Measurements from ENCODE around the gene DHRSX. TPM values are rescaled to one million over a fixed set of nuclear protein-coding genes. Genes with fewer than 3 reads are reported as not detected.

DHRSX gene
- total RNA-seq, 1 donor from 2014 or later = 30.4 TPM

- no peaks in the 10 kb centered on the region for H3K27me3 Mint-ChIP-seq (ENCODE audit: low read depth, unreplicated experiment)
- Histone ChIP-seq H3K27ac (ENCODE audit: low read depth, low read length) (no peak overlapping the region), H3K4me2 (ENCODE audit: low read length) (peak overlapping the region; percentile 23), H3K4me3 (ENCODE audit: insufficient read depth, low read depth, low read length) (no peak overlapping the region), H3K4me1 (ENCODE audit: insufficient read depth, low read length) (peaks cover 22% of the 10 kb centered on the region), H3K9me3 (ENCODE audit: insufficient read depth, low read depth, low read length) (no peaks in the 10 kb centered on the region), H3K9ac (ENCODE audit: low read length) (no peak overlapping the region), H2AFZ (ENCODE audit: low read depth, low read length) (no peak overlapping the region), H3K79me2 (ENCODE audit: insufficient read depth, low read length) (no peaks in the 10 kb centered on the region), H3K36me3 (ENCODE audit: insufficient read depth, low read length) (no peaks in the 10 kb centered on the region), H4K20me1 (ENCODE audit: insufficient read depth, low read length) (no peaks in the 10 kb centered on the region), H3K27me3 (ENCODE audit: insufficient read depth, low read length) (no peaks in the 10 kb centered on the region)
- TF ChIP-seq CTCF (IDR thresholded peaks at IDR 0.05; ENCODE audit: insufficient read depth, low read depth, low read length) (no peak), EZH2 (IDR thresholded peaks at IDR 0.05; ENCODE audit: insufficient read depth, low read length) (no peak)
- H3K27ac Mint-ChIP-seq (ENCODE audit: unreplicated experiment) = no peak overlapping the region
- H3K36me3 Mint-ChIP-seq (ENCODE audit: low read depth, unreplicated experiment) = peaks cover 44% of the 10 kb centered on the region
- H3K4me3 Mint-ChIP-seq (ENCODE audit: unreplicated experiment) = no peak overlapping the region
- peaks cover 14% of the 10 kb centered on the region for H3K4me1 Mint-ChIP-seq (ENCODE audit: low read depth, unreplicated experiment)
- peaks cover 25% of the 10 kb centered on the region for H3K9me3 Mint-ChIP-seq (ENCODE audit: unreplicated experiment)
- FAIRE-seq = no peak
- DNase-seq (ENCODE audit: low read depth) = no peak
Measured at GRCh38 chrX:2340991-2341390, 159.8 kb downstream of the DHRSX start.

- H3K4me2 ChIP-seq (ENCODE audit: low read length) = no peak overlapping the region
- no peaks in the 10 kb centered on the region for H3K27me3 Mint-ChIP-seq (ENCODE audit: low read depth, unreplicated experiment)
- no peak overlapping the region for H3K27ac Mint-ChIP-seq (ENCODE audit: unreplicated experiment)
- H3K79me2 ChIP-seq (ENCODE audit: insufficient read depth, low read length) = no peaks in the 10 kb centered on the region
- H4K20me1 ChIP-seq (ENCODE audit: insufficient read depth, low read length) = no peaks in the 10 kb centered on the region
- no peak overlapping the region for H3K9ac ChIP-seq (ENCODE audit: low read length)
- H3K36me3 Mint-ChIP-seq (ENCODE audit: low read depth, unreplicated experiment) = peaks cover 41% of the 10 kb centered on the region
- no peak for FAIRE-seq
- H2AFZ ChIP-seq (ENCODE audit: low read depth, low read length) = no peak overlapping the region
- H3K4me3 Mint-ChIP-seq (ENCODE audit: unreplicated experiment) = no peak overlapping the region
- no peaks in the 10 kb centered on the region for H3K9me3 ChIP-seq (ENCODE audit: insufficient read depth, low read depth, low read length)
- no peaks in the 10 kb centered on the region for H3K27me3 ChIP-seq (ENCODE audit: insufficient read depth, low read length)
- TF ChIP-seq EZH2 (IDR thresholded peaks at IDR 0.05; ENCODE audit: insufficient read depth, low read length) (no peak), CTCF (IDR thresholded peaks at IDR 0.05; ENCODE audit: insufficient read depth, low read depth, low read length) (no peak)
- H3K9me3 Mint-ChIP-seq (ENCODE audit: unreplicated experiment) = peaks cover 26% of the 10 kb centered on the region
- peaks cover 3% of the 10 kb centered on the region for H3K4me1 Mint-ChIP-seq (ENCODE audit: low read depth, unreplicated experiment)
- no peak overlapping the region for H3K4me3 ChIP-seq (ENCODE audit: insufficient read depth, low read depth, low read length)
- H3K4me1 ChIP-seq (ENCODE audit: insufficient read depth, low read length) = peaks cover 6% of the 10 kb centered on the region
- DNase-seq (ENCODE audit: low read depth) = no peak
- no peaks in the 10 kb centered on the region for H3K36me3 ChIP-seq (ENCODE audit: insufficient read depth, low read length)
- H3K27ac ChIP-seq (ENCODE audit: low read depth, low read length) = no peak overlapping the region
Measured at GRCh38 chrX:2336181-2336580, 164.6 kb downstream of the DHRSX start.

- no peak overlapping the region for H3K27ac Mint-ChIP-seq (ENCODE audit: unreplicated experiment)
- no peaks in the 10 kb centered on the region for H4K20me1 ChIP-seq (ENCODE audit: insufficient read depth, low read length)
- no peaks in the 10 kb centered on the region for H3K9me3 ChIP-seq (ENCODE audit: insufficient read depth, low read depth, low read length)
- no peaks in the 10 kb centered on the region for H3K36me3 ChIP-seq (ENCODE audit: insufficient read depth, low read length)
- no peak overlapping the region for H3K9ac ChIP-seq (ENCODE audit: low read length)
- H3K27ac ChIP-seq (ENCODE audit: low read depth, low read length) = no peak overlapping the region
- H3K79me2 ChIP-seq (ENCODE audit: insufficient read depth, low read length) = no peaks in the 10 kb centered on the region
- no peak overlapping the region for H3K4me2 ChIP-seq (ENCODE audit: low read length)
- no peaks in the 10 kb centered on the region for H3K4me1 ChIP-seq (ENCODE audit: insufficient read depth, low read length)
- H3K9me3 Mint-ChIP-seq (ENCODE audit: unreplicated experiment) = peaks cover 17% of the 10 kb centered on the region
- no peak overlapping the region for H2AFZ ChIP-seq (ENCODE audit: low read depth, low read length)
- no peak overlapping the region for H3K4me3 ChIP-seq (ENCODE audit: insufficient read depth, low read depth, low read length)
- FAIRE-seq (no peak), DNase-seq (ENCODE audit: low read depth) (no peak)
- H3K27me3 ChIP-seq (ENCODE audit: insufficient read depth, low read length) = no peaks in the 10 kb centered on the region
- no peaks in the 10 kb centered on the region for H3K4me1 Mint-ChIP-seq (ENCODE audit: low read depth, unreplicated experiment)
- H3K27me3 Mint-ChIP-seq (ENCODE audit: low read depth, unreplicated experiment) = no peaks in the 10 kb centered on the region
- TF ChIP-seq CTCF (IDR thresholded peaks at IDR 0.05; ENCODE audit: insufficient read depth, low read depth, low read length) = no peak
- TF ChIP-seq EZH2 (IDR thresholded peaks at IDR 0.05; ENCODE audit: insufficient read depth, low read length) = no peak
- H3K36me3 Mint-ChIP-seq (ENCODE audit: low read depth, unreplicated experiment) = peaks cover 26% of the 10 kb centered on the region
- no peak overlapping the region for H3K4me3 Mint-ChIP-seq (ENCODE audit: unreplicated experiment)
Measured at GRCh38 chrX:2334237-2334636, 166.5 kb downstream of the DHRSX start.
